ENCODE measurements around the gene SEC23IP.

The SEC23IP gene

GRCh38 chr10:119919271-119919670, 26.7 kb downstream of the SEC23IP start:
- no peak for TF ChIP-seq FOXM1 (IDR thresholded peaks at IDR 0.05; ENCODE audit: borderline replicate concordance, low read depth)
- no peak for TF ChIP-seq TAF1 (IDR thresholded peaks at IDR 0.05; ENCODE audit: low read depth)
- TF ChIP-seq RAD21 (IDR thresholded peaks at IDR 0.05; ENCODE audit: low read depth), result no peak
- no peak for TF ChIP-seq EP300 (IDR thresholded peaks at IDR 0.05; ENCODE audit: borderline replicate concordance)
- no peak for TF ChIP-seq CREB1 (IDR thresholded peaks at IDR 0.05; ENCODE audit: low read depth)
- TF ChIP-seq TEAD4 (IDR thresholded peaks at IDR 0.05), result no peak
- TF ChIP-seq TCF12 (IDR thresholded peaks at IDR 0.05; ENCODE audit: low read depth), result no peak
- TF ChIP-seq REST (IDR thresholded peaks at IDR 0.05; ENCODE audit: low read depth), result no peak
- TF ChIP-seq NFIC (IDR thresholded peaks at IDR 0.05), result no peak
- TF ChIP-seq ZBTB7A (IDR thresholded peaks at IDR 0.05; ENCODE audit: low read depth), result no peak
- TF ChIP-seq YY1 (IDR thresholded peaks at IDR 0.05; ENCODE audit: low read depth), result no peak

- TF ChIP-seq TAF1 (IDR thresholded peaks at IDR 0.05; ENCODE audit: low read depth), result no peak
- TF ChIP-seq NFIC (IDR thresholded peaks at IDR 0.05), result no peak
- TF ChIP-seq MAX (IDR thresholded peaks at IDR 0.05), result no peak
- TF ChIP-seq REST (IDR thresholded peaks at IDR 0.05; ENCODE audit: low read depth), result no peak
- TF ChIP-seq USF1 (IDR thresholded peaks at IDR 0.05), result no peak
- TF ChIP-seq YY1 (IDR thresholded peaks at IDR 0.05; ENCODE audit: low read depth), result no peak
- no peak for TF ChIP-seq ZBTB7A (IDR thresholded peaks at IDR 0.05; ENCODE audit: low read depth)
These were observed 27.3 kb downstream of the SEC23IP start for GRCh38 chr10:119919826-119920225.

GRCh38 chr10:119928411-119928810, 35.9 kb downstream of the SEC23IP start:
- TF ChIP-seq EP300 (IDR thresholded peaks at IDR 0.05; ENCODE audit: borderline replicate concordance), result no peak
- no peak for TF ChIP-seq TEAD4 (IDR thresholded peaks at IDR 0.05)
- no peak for TF ChIP-seq CREB1 (IDR thresholded peaks at IDR 0.05; ENCODE audit: low read depth)
- no peak for TF ChIP-seq YY1 (IDR thresholded peaks at IDR 0.05; ENCODE audit: low read depth)
- TF ChIP-seq EGR1 (IDR thresholded peaks at IDR 0.05), result no peak
- no peak for TF ChIP-seq NFIC (IDR thresholded peaks at IDR 0.05)
- no peak for TF ChIP-seq TAF1 (IDR thresholded peaks at IDR 0.05; ENCODE audit: low read depth)

- TF ChIP-seq EGR1 (IDR thresholded peaks at IDR 0.05), result no peak
- TF ChIP-seq TEAD4 (IDR thresholded peaks at IDR 0.05), result no peak
- TF ChIP-seq ZBTB7A (IDR thresholded peaks at IDR 0.05; ENCODE audit: low read depth), result no peak
- TF ChIP-seq TAF1 (IDR thresholded peaks at IDR 0.05; ENCODE audit: low read depth), result no peak
- TF ChIP-seq NFIC (IDR thresholded peaks at IDR 0.05), result no peak
- no peak for TF ChIP-seq CREB1 (IDR thresholded peaks at IDR 0.05; ENCODE audit: low read depth)
- TF ChIP-seq USF1 (IDR thresholded peaks at IDR 0.05), result no peak
These were observed 39.3 kb downstream of the SEC23IP start for GRCh38 chr10:119931871-119932270.

- TF ChIP-seq FOXM1 (IDR thresholded peaks at IDR 0.05; ENCODE audit: borderline replicate concordance, low read depth), result no peak
These were observed 40.1 kb downstream of the SEC23IP start for GRCh38 chr10:119932631-119933030.

GRCh38 chr10:119933179-119933578, 40.6 kb downstream of the SEC23IP start:
- TF ChIP-seq RAD21 (IDR thresholded peaks at IDR 0.05; ENCODE audit: low read depth), result peak; percentile 42; the same call in 1 of the 2 replicates
- no peak for TF ChIP-seq REST (IDR thresholded peaks at IDR 0.05; ENCODE audit: low read depth)
